GM21737 (cell line): ENCODE data around the gene OBSCN.

ENCODE experiments used
- ATAC-seq: cut with Tn5 transposase; IDR thresholded peaks from one replicate; pipeline ENCODE4 v1.9.1; 2021; ENCODE audit warnings: mild to moderate bottlenecking, moderate library complexity; ENCODE audit not compliant: unreplicated experiment

The OBSCN gene

DNA sequence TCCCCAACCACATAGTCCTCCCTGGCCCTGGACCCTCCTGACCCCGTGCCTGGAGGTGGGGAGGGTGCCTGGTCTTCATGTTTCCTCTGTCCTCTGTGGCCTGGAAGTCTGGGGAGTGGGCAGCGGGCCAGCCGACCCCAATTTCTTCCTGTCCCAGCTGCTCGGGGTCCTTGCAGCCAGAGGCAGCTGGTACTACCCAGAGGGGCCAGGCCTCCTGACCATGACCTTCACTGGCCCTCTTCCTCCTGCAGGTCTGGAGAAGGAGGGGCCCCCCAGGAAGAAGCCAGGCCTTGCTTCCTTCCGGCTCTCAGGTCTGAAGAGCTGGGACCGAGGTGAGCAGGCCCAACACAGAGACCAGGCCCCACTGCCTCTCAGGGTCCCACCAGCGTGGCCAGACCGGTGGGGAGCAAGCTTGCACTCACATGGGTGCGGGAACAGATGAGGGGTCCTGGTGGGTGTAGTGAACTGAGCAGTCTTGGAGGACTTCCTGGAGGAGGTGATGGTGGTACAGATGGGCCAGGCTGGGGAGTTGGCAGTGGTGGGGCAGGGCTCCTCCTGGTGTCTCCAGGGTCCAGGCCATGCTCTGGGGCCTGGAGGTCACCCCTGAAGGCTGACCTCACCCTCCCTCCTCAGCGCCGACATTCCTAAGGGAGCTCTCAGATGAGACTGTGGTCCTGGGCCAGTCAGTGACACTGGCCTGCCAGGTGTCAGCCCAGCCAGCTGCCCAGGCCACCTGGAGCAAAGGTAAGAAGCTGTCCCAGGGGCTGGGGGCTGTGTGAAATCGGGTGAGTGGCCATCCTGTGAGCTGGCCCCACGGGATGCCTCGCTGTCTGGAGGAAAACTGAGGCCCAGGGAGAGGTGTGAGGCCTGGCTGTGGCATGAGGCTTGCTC, 166.1 kb downstream of the OBSCN start:
- ATAC-seq: no peak

DNA sequence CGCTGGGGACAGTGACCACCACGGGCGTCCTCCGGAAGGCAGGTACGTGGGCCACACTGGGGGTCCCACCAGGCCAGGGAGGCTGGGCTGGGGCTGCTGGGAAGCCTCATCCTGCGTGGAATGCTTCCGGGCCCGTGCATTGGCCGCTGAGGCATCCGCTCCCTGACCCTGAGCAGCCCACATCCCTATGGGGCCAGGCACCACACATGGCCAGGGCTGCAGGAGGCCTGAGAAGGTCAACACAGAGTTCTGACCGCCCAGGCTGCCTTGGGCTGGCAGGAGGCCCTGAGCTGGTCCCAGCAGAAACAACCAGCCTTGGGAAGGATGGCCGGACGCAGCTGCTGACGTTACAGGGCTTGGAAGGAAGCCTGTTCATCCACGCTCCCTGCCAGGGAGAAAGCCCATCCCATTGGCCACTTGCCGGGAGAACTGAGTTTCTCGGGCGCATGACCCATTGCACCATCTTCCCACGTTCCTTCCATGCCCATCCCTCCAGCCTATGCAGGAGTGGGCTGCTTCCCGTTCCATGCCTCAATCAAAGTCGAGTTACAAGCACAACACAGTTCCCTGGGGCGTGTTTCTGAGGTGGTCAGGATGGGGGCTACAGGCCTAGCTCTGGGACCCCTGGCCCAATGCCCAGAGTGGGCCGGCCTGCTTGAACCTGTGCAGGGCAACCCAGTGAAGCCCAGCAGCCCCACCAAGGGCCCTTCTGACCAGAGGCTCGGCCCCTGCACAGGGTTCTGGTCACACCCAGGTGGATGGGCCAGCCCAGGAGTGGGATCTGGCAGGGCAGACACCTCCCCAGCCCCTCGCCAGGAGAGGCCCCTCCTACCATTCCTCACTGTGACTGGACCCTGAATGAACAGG, 167.1 kb downstream of the OBSCN start:
- ATAC-seq: no peak

DNA sequence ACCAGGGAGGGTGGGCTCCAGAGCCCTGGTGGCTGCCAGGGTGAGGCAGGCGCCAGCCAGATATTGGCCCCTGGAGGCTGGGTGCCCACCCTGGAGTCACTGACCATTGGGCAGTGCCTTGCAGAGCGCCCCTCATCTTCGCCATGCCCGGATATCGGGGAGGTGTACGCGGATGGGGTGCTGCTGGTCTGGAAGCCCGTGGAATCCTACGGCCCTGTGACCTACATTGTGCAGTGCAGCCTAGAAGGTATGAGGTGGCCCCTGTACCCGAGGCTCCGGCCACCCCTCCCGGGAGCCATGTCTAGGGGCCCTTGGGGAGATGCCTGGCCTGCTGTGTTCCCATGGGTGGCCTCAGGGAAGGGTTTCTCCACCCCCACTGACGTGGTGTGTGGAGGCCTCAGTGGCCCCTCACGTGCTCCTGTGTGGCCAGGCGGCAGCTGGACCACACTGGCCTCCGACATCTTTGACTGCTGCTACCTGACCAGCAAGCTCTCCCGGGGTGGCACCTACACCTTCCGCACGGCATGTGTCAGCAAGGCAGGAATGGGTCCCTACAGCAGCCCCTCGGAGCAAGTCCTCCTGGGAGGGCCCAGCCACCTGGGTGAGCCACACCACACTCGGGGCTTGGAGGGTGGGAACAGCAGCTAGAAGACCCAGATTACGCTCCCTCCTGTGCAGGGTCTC, 167.9 kb downstream of the OBSCN start:
- ATAC-seq: no peak

DNA sequence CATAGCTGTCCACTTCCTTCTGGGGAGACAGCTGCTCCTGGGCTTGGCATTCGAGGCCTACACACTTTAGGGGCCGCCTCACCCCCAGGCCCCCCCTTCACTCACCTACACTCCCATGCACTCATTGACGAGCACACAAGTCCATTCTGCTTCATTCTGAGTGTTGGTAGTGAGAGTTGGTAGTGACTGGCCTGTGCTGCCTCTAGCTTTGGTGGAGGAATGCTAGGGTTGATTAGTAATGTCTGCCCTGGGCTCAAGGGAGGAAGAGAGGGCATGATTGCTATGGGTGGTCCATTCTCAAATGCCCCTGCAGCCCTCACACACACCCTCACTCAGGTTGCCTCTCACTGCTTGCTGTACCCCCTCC, 168.4 kb downstream of the OBSCN start:
- ATAC-seq: no peak

DNA sequence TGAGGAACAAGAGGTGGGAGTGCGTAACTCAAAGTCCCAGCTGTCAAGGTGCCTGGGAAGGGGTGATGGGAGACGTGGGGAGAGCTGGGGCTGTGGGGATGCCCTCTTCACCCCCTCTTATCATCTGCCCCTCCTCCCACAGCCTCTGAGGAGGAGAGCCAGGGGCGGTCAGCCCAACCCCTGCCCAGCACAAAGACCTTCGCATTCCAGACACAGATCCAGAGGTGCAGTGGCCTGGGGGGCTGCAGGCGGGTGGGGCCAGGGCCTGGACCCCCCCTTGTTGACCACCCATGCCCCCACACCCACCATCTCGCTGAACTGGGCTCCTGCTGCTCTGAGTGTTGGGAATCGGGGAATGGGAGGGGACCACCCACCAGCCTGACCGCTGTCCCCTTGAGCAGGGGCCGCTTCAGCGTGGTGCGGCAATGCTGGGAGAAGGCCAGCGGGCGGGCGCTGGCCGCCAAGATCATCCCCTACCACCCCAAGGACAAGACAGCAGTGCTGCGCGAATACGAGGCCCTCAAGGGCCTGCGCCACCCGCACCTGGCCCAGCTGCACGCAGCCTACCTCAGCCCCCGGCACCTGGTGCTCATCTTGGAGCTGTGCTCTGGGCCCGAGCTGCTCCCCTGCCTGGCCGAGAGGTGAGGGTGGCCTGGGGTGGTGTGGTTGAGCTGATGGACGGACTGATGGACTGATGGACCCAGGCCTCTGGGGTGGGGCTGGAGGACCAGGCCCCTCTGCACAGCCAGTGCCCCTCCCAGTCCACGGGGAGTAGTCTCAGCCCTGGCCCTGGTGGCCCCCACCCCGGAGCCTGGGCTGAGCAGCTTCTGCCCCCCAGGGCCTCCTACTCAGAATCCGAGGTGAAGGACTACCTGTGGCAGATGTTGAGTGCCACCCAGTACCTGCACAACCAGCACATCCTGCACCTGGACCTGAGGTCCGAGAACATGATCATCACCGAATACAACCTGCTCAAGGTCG, 169.1 kb downstream of the OBSCN start:
- ATAC-seq: no peak

DNA sequence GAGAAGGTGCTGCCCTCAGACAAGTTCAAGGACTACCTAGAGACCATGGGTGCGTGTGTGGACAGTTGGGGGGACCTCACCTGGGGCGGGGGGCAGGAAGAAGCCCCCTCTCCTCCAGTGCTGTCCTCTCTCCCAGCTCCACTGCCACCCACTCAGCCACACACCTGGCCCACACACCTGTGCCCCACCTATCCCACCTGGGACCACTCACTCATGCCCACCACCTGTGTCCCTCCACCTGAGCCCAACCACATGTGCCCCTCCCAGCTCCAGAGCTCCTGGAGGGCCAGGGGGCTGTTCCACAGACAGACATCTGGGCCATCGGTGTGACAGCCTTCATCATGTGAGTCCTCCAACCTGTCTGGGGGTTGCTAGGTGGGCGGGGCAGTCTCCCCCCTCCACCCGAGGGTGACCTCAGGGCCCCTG, 169.8 kb downstream of the OBSCN start:
- ATAC-seq: no peak

DNA sequence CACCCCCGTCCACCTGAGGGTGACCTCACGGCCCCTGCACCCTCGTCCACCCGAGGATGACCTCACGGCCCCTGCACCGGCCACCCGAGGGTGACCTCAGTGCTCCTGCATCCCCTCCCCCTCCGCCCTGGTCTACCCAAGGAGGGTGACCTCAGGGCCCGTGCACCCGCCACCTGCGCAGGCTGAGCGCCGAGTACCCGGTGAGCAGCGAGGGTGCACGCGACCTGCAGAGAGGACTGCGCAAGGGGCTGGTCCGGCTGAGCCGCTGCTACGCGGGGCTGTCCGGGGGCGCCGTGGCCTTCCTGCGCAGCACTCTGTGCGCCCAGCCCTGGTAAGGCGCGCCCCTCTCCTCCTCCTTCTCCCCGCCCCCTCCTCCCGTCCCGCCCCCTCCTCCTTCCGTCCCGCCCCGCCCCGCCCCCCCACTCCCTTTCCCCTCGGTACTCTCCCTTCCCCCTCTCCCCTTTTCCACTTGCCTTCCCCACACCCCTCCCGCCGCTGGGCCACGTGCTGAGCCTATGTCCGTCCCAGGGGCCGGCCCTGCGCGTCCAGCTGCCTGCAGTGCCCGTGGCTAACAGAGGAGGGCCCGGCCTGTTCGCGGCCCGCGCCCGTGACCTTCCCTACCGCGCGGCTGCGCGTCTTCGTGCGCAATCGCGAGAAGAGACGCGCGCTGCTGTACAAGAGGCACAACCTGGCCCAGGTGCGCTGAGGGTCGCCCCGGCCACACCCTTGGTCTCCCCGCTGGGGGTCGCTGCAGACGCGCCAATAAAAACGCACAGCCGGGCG, 170.4 kb downstream of the OBSCN start:
- no peak for ATAC-seq

DNA sequence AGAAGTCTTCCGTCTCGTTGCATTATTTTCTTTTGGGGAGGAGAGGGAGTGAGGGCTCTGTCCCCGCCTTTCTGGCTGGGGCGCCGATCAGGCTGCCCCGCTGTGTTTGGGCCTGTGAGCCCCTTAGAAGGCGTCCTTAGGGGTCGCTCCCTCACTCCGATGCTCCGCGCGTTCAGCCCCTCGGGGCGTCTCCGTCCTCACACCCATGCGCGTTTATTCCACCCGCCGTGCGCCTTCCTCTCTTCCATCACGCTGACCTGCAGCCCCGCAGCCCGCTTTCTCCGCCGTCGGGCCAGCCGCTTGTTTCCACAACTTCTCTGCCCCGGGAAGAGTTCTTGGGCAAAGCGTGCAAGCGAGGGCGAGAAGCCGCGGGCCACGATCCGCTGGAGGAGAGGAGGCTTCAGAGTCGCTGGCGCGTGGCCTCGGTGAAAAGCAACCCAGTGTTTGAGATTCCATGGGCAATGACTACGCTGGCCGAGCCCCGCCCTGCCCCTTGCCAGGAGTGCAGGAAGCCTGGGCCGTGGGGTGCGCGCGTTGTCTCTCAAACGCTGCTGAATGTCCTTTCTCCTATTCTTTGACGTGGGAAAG, 171.1 kb downstream of the OBSCN start:
- no peak for ATAC-seq

DNA sequence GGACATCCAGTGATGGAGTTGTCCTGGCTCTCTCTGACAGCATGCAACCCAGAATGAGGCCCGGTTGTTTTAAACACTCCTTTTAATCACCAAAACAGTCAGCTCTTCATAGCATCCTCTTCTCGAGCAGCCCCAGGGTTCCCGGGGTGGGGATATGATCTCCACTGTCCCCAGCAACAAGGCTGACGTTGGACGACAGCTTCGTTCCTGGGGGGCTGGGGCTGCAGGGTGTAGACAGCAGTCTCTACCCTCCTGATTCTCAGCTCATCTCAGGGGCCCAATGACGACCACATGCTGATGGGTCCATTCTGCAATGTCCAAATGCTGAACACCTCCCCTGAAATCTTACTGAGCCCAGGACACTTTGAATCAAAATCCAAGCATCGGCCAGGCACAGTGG, 171.8 kb downstream of the OBSCN start:
- no peak for ATAC-seq

DNA sequence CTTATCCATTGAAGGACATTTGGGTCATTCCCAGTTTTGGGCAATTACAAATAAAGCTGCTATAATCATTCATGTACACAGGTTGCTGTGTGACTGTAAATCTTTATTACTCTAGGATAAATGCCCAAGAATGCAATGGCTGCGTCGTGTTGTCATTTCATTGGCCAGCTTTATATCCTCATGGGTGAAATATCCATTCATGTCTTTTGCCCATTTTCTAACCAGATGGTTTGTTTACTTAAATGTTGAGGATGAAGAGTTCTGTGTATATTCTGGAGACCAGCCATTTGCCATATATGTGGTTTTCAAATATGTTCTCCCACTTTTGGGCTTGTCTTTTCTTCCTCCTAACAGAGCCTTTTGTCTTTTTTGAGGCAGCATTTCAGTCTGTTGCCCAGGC, 173.5 kb downstream of the OBSCN start:
- no peak for ATAC-seq

DNA sequence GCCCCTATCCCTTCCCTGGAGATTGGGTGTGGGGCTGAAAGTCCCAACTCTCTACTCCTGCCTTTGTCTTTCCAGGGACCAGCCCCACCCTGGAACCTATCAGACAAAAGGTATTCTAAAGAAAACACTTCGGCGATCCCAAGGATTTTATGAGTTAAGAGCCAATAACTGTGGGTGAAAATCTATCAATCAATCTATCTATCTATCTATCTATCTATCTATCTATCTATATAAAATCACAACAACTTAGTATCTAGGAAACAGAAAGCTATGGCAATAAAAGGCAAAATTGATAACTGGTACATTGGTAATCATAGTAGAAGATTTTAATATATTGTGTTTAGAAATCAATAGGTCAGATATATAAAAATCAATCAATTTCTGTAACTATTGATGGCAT, 175.9 kb downstream of the OBSCN start:
- ATAC-seq: no peak

DNA sequence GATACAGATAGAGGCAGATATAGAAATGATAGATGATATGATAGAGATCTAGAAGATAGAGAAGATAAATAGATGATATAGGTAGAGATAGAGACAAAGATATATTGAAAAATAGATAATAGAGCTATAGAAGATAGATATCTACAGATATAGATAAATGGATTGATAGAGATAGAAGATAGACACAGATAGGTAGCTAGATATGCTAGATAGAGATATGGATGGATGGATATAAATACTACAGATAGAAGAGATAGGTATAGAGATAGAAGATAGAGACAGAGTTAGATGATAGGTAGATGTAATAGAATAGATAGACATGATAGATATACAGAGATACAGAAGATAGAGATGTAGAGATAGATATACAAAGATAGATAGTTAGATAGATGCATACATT, 177.4 kb downstream of the OBSCN start:
- ATAC-seq: no peak

DNA sequence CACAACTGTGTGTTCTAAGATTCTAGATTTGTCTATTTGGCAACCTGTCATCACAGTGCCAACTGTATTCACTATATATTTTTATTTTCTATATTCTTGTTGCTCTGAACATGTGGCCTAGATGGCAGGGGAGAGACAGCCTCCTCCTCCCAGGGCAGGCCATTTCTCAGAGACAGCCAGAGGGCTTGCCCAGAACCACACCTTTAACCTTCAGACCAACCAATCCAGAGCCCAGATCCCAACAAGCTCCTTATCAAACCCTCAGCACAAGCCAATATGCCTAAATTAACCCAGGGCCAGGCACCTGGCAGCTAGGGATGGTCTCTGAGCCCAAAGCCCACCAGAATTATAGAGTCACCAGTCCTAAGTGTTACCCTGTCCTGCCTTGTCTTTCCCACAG, 179.5 kb downstream of the OBSCN start:
- ATAC-seq: no peak

DNA sequence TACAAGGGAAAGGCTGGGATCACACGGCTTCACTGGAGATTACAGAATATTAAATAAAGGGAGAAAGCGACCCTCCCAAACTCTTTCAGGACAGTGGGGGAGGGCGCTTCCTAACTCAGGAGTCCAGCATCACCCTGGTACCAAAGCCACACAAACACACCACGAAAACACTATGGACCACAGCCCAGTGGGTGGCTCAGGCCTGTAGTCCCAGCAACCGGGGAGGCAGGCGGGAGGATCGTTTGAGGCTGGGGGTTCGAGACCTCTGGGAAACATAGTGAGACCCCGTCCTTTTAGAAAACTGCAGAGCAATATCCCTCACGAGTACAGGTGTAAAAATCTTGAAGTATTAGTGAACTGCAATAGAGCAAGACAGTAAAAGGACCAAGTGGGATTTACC, 182.8 kb downstream of the OBSCN start:
- no peak for ATAC-seq

DNA sequence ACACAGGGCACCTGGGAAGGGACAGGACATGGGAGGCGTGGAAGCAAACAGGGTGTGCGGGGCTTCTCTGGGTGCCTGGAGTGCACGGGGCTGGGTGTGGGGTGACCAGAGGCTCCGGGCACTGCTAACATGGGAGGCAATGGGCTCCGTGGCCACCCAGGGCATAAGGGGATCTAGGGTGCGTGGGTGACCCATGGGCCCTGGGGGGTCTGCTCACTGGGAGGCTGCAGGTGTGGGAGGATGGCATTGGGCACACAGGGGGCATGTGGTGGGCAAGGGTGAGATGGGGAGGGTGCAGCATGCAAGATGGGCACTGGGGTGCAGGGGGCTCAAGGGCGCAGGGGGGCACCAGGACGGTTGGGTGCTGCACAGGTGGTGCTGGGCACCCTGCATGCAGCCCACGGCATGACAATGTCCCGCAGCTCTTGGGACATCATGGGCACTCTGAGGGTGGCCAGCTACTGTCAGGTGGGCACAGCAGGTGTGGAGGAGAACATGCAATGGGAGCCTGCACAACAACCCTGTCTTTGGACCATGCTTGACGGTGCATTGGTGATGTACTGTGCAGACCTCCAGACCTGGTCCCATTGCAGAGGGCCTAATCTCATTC, 183.7 kb downstream of the OBSCN start:
- ATAC-seq: no peak

DNA sequence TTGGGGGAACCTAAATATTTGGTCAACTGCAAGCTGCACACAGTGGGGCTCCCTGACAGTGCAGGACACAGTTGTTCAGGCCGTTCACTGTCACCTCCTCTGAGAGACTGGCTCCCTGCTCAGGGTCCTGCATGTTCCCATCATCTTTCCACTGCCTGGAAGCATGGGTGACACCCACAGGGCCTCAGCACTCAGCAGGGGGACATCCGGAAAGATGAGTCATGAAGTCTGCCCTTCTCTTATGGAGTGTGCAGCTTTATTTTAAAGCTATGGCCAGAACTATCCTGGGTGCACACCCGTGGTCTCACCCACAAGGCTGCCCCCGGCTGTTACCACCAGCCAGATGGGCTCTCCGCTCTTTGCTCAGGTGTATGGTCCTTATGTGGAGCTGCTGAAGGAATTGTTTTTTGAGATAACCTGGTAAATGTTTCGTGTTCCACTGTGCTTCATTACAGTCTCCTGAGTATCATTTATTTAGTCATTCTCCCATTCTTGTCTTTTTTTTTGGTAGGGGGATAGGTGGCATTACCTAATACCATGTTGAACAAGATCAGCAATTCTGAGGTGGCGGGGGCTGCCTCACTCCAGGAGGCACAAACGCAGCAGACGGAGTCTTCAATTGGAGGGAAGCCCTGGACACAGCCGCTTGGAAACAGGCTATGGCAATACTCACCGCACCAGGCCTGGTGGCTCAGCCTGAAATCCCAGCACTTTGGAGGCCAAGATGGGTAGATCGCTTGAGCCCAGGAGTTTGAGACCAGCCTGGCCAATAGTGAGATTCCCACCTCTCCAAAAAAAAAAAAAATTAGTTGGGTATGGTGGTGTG, 184.5 kb downstream of the OBSCN start:
- no peak for ATAC-seq

DNA sequence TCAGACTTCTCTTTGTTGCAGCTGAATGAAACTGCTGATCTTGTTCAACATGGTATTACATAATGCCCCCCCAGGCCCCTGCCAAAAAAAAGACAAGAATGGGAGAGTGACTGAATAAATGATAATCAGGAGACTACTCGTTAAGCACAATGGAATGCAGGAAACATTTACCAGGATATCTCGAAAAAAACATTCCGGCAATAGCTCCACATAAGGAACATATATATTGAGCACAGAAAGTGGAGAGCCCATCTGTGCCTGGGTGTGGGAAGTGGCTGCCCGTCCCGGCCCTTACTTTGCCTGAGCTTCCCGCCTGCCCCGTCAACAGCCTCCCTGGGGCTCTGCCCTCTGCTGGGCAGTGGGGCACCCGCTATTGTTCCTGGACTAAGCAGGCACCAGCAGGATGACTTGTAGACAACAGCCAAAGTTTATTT, 185.4 kb downstream of the OBSCN start:
- no peak for ATAC-seq
